HL-60/S4 treated with retinoic acid at 250 ng/mL for 4 days and 3 days (cell line): ENCODE data around the gene RABGAP1L.

Source experiments
- in situ Hi-C: fragments of 300-500 bp; cut with MboI; formaldehyde crosslinking; loops from 2 replicates; pipeline ENCODE4 v1.7.0; 2022; ENCODE audit warnings: low sequenced_read_pairs

The RABGAP1L gene

GRCh38 chr1:174949645-174950044, 790.3 kb downstream of the RABGAP1L start:
- in situ Hi-C loops: no loop called here

DNA sequence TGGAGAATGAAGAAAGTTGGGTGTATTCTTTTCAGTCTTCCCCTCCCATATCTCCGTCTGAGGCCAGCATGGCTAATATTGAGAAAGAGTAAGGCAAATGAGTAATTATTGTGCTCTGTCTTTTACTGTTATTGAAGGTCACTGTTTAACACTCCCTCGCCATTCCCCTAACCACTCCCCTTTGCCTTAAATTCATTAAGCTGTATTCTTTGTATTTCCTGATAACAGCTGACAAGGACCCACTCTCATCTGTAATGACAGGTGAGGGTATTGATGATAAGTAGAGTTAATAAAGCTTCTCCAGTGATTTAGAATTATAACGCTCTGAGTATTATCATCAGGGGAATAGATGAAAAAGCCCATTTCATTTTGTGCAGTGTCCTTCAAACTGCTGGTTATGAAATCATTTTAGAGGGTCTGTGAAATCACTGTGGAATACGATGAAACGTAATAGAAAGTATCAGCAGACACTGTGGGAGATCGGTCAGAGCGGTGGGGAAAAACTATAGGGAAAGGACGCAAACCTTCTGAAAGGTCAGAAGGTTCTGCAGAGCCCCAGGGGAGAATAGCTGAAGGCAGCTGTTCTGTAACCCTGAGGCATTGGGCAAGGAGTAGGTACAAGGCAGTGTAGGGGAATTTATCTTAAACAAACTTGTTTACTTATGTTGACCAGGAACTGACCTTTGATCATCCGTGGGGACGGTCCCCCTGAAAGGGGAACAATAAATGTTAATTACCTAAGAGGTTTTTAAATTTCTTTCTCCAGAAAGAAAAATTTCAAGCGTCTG, 794.2 kb downstream of the RABGAP1L start:
- in situ Hi-C loops: no loop called here

- in situ Hi-C loops: no loop called here
Measured at GRCh38 chr1:174954073-174954460, 794.7 kb downstream of the RABGAP1L start.

DNA sequence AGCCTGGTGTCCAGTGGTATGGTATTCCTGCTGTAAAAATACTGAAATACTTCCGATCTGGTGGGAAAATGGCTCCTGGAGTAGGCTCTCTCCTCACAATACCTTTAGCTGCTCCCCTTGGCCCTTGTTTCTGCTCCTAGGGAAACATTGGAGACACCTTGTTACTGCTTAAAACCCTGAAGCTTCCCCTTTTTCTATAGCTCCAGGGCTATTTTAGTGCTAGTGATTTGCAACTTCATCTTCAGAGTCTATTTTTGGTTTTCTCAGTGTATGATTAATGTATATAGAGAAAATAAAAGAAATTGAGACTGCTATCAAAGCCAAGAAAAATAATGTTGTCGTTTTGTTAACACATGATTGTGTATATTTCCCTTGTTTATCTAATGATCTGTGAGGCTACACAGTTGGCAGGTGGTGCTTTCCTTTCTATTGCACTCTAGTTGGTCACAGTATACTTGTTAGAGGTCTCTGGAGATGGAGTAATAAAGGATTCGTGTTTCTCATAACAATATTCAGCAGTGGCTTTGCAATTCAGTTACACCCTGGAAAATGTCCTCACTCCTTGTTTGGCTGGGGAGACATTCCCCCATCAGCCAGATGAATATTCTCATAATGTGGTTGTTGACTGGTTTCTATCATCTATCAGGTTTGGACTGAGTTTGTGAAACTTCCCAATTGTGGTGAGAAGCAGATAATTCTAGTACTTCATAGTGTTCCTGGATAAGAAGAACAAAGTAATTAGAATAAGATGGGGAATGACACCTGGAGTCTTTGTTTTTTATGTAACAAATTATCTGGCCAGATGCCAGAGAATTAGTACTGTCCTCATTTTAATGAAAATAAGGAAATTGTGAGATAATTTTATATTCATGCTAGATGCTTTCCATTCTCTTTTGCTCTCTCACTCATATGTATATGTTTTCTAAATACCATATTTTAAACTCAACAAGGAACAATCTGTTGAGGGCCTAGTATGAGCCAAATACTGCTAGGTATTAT, 795.6 kb downstream of the RABGAP1L start:
- in situ Hi-C loops: no loop called here

GRCh38 chr1:174956086-174956485, 796.8 kb downstream of the RABGAP1L start:
- in situ Hi-C loops: no loop called here

DNA sequence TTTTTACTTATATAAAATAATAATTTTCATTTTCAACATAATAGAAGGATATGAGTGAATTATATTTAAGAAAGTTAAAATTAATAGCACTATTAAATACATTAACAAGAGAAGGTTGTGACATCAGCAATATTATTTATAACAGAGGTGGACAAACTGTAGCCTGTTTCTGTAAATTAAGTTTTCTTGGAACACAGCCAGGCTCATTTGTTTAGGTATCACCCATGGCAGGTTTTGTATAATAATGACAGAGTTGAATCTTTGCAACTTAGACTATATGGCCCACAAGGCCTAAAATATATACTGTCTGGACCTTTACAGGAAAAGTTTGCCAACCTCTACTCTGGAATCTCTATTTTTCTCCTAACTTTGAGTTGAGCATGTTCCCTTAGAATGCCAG, 797.7 kb downstream of the RABGAP1L start:
- in situ Hi-C loops: no loop called here

DNA sequence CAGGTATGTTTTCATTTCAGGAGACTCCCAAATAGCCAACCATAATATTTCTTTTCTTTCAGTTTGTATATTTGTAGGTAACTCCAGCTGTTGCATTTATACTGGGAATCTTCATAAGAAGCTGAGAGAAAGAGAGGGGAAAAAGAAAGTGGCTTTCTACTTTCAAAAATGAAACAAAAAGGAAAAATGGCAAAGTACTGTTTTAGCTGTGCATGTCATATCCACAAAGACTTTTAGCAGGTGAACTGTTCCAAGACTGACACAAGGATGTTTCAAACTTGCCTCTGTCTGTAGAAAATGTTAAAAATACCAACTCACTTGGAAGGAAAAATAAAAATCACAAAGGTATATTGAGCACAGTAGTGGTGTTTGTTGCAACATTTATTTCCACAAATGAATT, 798.5 kb downstream of the RABGAP1L start:
- in situ Hi-C loops: no loop called here

- in situ Hi-C loops: no loop called here
Measured at GRCh38 chr1:174958396-174958795, 799.1 kb downstream of the RABGAP1L start.

- in situ Hi-C loops: no loop called here
Measured at GRCh38 chr1:174960362-174960761, 801.0 kb downstream of the RABGAP1L start.

DNA sequence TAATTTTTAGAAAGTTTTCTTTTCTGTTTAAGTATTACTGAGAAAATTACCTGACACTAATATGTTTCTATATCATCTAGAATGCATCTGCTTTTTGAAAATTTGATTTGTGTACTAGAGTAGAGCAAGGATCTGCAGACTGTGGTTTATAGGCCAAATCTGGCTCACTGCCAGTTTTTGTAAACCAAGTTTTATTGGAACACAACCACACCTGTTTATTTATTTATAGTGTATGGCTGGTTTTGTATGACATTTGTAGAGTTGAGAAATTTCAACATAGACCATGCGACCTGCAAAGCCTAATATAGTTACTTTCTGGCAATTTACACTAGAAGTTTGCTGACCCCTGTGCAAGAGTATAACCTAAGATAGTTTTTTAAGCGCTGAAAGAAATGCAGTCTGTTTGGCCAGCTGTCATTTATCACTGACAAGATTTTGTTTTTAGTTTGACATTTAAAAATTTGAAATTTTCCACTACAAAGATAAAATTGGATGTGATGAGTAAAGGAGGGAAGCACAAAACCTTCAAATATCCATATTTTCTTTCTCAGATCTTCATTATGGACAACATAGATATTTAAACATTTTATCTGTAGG, 804.3 kb downstream of the RABGAP1L start:
- in situ Hi-C loops: no loop called here

- in situ Hi-C loops: no loop called here
Measured at GRCh38 chr1:174964261-174964971, 805.1 kb downstream of the RABGAP1L start.

GRCh38 chr1:174964972-174965361, 805.6 kb downstream of the RABGAP1L start:
- in situ Hi-C loops: no loop called here

- in situ Hi-C loops: no loop called here
Measured at GRCh38 chr1:174965362-174966007, 806.2 kb downstream of the RABGAP1L start.

- in situ Hi-C loops: no loop called here
Measured at GRCh38 chr1:174966008-174966572, 806.8 kb downstream of the RABGAP1L start.

- in situ Hi-C loops: no loop called here
Measured at GRCh38 chr1:174967845-174968705, 808.8 kb downstream of the RABGAP1L start.

- in situ Hi-C loops: no loop called here
Measured at GRCh38 chr1:174968750-174969244, 809.5 kb downstream of the RABGAP1L start.

DNA sequence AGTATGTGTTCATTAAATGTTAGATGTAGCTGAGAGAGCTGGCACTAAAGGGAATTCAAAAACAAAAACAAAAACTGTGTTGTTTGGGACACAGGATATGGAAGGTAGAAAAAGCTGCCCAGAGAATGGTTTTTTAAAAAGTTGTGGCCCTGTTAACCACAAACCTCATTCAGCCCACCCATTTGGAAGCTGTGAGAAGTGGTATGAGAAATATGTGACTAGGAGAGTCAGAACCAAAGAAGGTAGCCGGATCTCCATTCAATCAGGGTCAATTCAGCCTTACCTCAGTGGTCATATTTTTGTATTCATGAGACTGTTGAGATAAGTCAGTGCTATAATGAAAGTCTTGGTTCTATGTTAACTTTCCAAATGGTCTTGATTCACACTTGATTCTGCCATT, 810.7 kb downstream of the RABGAP1L start:
- in situ Hi-C loops: no loop called here

DNA sequence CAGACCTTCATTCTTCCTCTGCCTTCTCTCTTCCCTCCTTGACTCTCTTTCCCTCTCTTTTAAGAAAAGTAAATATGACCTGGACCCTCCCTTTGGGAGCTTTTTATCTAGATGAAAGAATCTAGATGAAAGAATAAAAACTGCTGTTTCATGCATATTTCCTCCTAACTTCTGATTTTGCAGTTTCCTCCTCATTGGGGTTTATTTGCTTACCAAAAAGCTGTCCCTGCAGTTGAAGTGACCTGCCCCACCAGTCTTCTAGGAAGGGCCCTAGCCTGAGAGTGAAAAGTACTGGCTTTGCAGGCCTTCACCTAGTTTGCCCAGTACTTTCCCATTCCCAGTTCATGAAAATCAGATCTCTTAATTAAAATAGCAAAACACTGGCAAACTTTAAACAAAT, 812.1 kb downstream of the RABGAP1L start:
- in situ Hi-C loops: no loop called here

- in situ Hi-C loops: no loop called here
Measured at GRCh38 chr1:174971902-174972301, 812.6 kb downstream of the RABGAP1L start.
